SKM-1 (cell line): ENCODE data around the gene IRGQ.
"Not testable (repeated sequence)": the region's sequence is repeated elsewhere in the genome, so short reads cannot be mapped to it uniquely, and the experiment has no call there.

ENCODE experiments used
- DNase-seq: peaks from one replicate; lab custom pipeline; 2025; ENCODE audit not compliant: unreplicated experiment; lab: John Stamatoyannopoulos, UW

IRGQ gene

GRCh38 chr19:43625918-43626579 lies 30.1 kb upstream of the IRGQ start:
- no peak for DNase-seq

GRCh38 chr19:43624933-43625332 lies 29.0 kb upstream of the IRGQ start:
- no peak for DNase-seq

- DNase-seq, result no peak
Measured at GRCh38 chr19:43623889-43624670, 28.1 kb upstream of the IRGQ start.

GRCh38 chr19:43622956-43623355 lies 27.0 kb upstream of the IRGQ start:
- no peak for DNase-seq

GRCh38 chr19:43622070-43622469 lies 26.1 kb upstream of the IRGQ start:
- DNase-seq, result no peak

- DNase-seq, result no peak
Measured at GRCh38 chr19:43620061-43621001, 24.4 kb upstream of the IRGQ start.

GRCh38 chr19:43619262-43620060 lies 23.5 kb upstream of the IRGQ start, which contains the start of gene ZNF428:
Gene ZNF428 (minus strand): TSS chr19:43619629. CDS start chr19:43614304, 5,325 bp downstream.
- peak; percentile 16 for DNase-seq

- no peak for DNase-seq
Measured at GRCh38 chr19:43618921-43619261, 23.0 kb upstream of the IRGQ start.

GRCh38 chr19:43616954-43617353 lies 21.0 kb upstream of the IRGQ start:
- no peak for DNase-seq

- no peak for DNase-seq
Measured at GRCh38 chr19:43616306-43616705, 20.4 kb upstream of the IRGQ start.

GRCh38 chr19:43612374-43612773 lies 16.4 kb upstream of the IRGQ start:
- no peak for DNase-seq

GRCh38 chr19:43611788-43612187 lies 15.9 kb upstream of the IRGQ start, which contains the start of gene SRRM5:
Gene SRRM5 (plus strand): TSS chr19:43612088. CDS start chr19:43612122, 34 bp downstream.
- DNase-seq, result no peak

GRCh38 chr19:43610493-43610892 lies 14.6 kb upstream of the IRGQ start:
- no peak for DNase-seq

- no peak for DNase-seq
Measured at GRCh38 chr19:43609872-43610271, 13.9 kb upstream of the IRGQ start.

GRCh38 chr19:43607238-43608205 lies 11.6 kb upstream of the IRGQ start:
- DNase-seq, result no peak

GRCh38 chr19:43606569-43607229 lies 10.8 kb upstream of the IRGQ start:
- no peak for DNase-seq

- DNase-seq, result no peak
Measured at GRCh38 chr19:43605875-43606568, 10.1 kb upstream of the IRGQ start.

GRCh38 chr19:43600326-43600725 lies 4.4 kb upstream of the IRGQ start:
- DNase-seq, result not testable (repeated sequence)
